Adrenal gland (tissue), 5 donors: ENCODE results near the gene FRG2C.
"Not testable (repeated sequence)": the region's sequence is repeated elsewhere in the genome, so short reads cannot be mapped to it uniquely, and the experiment has no call there.

Source experiments
- POLR2A ChIP-seq, 2 donors: fragments of 450-650 bp; IDR thresholded peaks; one replicate each; pipeline ENCODE4 v1.6.1; 2017; ENCODE audit warnings: antibody characterized with exemption in 2 of 2, mild to moderate bottlenecking in 2 of 2, moderate library complexity in 1 of 2
- TF ChIP-seq, protein P1 (sequence below), 6 experiments: fragments of 450-650 bp in 4 of 6; fragments of 200-600 bp in 2 of 6; sonication (generic) in 1 of 6; IDR thresholded peaks; 1 replicate in 5 of 6; 2 replicates in 1 of 6; pipeline versions ENCODE4 v1.5.1 to v1.8.0; 2016 to 2021; ENCODE audit warnings: antibody characterized with exemption in 6 of 6, mild to moderate bottlenecking in 2 of 6, moderate library complexity in 1 of 6
- donor health status: DM: no; HTN: no; CAD: no.

DNA sequence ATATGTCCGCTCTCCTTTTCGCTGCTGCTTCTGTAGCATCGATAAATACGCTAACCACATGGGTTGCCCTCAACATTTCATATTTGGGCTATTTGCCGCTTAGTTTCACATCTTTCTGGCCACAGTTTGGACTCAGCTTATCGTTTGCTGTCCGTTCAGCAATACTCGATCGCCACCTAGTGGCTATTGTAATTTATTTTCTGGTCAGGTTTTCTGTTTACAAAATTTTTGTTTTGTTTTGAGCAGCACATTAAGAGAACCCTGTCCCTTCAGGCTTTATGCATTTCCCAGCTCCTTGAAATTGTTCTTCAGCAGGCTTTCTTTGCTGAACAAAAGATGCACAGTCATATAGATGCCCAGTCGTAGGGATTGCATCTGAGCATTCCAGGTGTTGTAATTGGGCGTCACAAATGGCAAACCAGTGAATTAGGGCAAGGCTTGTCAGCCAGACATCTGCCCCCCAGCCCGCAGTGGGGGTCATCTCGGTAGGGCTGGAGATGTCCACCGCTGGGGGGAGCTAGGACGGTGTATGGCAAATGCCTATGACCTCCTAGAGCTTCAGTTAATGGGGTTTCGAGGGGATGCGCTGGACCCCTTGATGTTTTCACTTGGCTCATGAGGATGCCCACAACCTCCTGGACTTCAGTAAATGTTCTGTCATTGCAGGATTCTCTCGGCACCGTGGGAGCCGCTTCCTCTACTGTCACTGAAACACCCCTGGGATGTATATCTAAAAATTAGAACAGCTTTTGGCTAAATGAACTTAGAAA lies 20.9 kb upstream of the FRG2C start:
- TF ChIP-seq, protein P1, sequence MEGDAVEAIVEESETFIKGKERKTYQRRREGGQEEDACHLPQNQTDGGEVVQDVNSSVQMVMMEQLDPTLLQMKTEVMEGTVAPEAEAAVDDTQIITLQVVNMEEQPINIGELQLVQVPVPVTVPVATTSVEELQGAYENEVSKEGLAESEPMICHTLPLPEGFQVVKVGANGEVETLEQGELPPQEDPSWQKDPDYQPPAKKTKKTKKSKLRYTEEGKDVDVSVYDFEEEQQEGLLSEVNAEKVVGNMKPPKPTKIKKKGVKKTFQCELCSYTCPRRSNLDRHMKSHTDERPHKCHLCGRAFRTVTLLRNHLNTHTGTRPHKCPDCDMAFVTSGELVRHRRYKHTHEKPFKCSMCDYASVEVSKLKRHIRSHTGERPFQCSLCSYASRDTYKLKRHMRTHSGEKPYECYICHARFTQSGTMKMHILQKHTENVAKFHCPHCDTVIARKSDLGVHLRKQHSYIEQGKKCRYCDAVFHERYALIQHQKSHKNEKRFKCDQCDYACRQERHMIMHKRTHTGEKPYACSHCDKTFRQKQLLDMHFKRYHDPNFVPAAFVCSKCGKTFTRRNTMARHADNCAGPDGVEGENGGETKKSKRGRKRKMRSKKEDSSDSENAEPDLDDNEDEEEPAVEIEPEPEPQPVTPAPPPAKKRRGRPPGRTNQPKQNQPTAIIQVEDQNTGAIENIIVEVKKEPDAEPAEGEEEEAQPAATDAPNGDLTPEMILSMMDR (IDR thresholded peaks at IDR 0.05) = peak; percentile 11 to 64 (median 42)
- not testable (repeated sequence) for TF ChIP-seq POLR2A (IDR thresholded peaks at IDR 0.05)
